OCI-M2 (cell line): ENCODE results near the gene FHAD1.

Source experiments
- DNase-seq: peaks from one replicate; lab custom pipeline; 2025; ENCODE audit not compliant: unreplicated experiment; lab: John Stamatoyannopoulos, UW

FHAD1 gene

DNA sequence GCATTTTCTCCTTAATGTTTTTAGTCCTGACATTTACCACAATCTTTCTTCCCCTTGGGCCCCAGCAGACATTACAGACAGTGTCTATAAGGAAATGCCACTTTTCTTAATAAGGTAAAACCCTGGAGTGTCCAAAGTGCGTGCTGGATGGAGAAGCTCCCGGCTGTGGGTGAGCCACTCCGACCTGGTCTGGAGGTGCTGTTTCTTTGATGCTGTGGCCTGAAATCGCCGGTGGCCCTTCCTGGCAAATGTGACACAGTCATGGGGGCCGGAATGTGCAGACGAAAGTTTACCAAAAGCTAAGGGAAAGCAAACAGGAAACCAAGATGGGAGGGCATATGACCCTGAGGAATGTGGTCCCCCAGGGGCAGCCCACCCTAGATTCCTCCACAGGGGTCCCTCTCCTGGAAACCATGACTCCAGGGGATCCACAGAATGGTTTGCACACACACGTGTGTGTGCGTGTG lies 77.9 kb downstream of the FHAD1 start:
- DNase-seq, result no peak

DNA sequence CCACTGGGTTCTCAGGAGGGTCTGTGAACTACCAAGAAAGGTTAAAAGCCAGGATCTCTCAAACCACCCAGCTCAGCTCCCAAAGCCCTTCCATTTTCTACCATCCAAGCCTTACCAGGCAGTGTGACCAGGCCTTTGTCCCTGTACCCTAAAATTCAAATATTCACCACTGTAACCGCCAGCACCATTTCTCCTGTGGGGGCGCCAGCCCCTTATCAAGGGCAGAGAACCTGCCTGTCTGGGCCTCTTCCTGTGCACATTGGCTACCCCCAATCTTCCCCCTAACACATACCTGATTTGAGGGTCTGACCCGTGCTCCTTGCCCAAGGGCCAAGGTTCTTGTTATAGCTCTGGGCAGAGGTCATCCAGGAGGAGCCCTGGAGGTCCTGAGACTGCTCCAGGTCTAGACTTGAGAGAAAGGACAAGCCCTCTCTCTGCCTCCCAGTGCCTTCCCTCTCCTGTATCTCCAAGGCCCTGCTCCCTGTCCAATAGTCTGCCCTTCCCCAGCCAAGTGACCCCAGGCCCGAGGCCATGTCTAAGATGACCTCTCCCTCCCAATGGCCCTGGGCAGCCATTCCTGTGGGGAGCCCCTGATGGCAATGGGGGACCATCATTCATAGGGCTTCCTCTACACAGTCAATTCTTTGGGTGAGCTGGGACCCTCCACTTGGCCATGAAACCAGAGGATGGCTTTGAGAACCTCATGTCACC lies 78.5 kb downstream of the FHAD1 start:
- DNase-seq, result no peak

DNA sequence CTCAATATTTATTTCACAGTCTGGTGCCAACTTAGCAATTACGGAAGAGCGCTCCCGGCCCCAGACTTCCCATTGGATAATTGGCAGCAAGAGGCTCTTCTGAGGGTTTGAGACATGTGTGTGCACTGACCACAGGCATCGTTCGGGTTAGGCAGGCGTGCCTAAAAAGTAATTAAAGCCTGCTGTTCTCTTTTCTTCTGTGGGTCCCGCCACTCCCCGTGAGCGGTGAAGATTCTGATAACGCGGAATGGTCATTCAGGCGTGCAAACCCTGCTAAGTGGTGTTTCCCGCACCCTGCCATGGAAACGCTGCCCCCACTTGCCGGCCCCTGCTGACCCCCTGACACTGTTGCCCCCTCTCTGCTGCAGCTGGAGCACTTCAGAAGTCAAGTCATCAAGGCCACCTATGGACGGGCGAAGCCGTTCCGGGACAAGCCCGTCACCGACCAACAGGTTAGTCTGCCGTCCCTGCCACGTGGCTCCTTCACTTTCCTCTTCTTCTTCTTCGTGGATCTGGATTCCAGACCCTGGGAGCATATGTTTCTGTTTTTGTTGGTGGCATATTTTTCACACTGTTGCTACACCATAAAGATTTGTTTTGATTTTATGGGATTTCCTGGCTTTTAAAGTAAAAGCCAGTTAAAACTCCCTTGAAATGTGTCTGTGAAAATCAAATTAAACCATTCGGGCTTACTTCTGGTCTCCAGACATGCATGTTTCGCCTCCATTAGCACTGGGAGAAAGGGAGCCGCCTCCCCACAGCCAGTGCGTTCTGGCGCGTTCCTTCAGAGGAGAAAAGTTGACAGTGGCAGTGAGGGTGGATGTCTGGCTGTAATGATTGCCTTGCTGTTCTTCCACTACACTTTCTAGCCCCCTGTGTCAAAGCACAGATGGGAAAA lies 79.9 kb downstream of the FHAD1 start:
- DNase-seq, result no peak

DNA sequence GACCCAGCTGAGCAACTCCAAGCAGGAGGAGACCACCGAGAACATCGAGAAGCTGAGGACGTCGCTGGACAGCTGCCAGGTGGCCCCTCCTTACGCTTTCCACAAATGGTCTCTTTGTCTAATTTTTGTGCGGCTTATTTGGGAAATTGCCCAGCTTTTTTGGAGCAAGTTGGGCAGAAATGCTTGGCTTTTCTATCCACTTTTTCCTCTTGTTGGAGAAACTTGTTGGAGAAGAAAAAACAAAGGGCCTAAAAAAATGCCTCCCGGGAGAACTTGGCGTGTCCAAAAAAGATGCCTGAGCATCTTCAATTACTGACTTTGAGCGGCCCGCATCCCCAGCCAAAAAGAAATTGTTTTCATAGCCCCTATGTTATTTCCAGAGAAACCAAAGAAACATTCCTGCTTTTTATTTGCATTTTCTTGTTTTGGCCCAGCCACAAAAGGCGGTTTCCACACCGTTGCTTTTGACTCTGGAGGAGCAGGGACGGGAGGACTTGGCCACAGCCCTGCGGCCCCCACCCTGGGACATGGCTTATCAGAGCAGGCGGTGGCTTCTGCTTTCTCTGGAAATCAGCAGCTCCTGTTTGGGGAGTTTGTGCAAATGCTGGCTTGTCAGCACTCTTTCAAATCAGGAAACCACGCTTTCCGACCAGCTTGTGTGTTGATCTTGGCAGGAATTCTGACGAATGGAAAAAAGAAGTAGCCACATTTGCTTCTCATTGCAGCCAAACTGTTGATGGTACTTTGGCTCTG lies 81.5 kb downstream of the FHAD1 start:
- peak; percentile 19 for DNase-seq

DNA sequence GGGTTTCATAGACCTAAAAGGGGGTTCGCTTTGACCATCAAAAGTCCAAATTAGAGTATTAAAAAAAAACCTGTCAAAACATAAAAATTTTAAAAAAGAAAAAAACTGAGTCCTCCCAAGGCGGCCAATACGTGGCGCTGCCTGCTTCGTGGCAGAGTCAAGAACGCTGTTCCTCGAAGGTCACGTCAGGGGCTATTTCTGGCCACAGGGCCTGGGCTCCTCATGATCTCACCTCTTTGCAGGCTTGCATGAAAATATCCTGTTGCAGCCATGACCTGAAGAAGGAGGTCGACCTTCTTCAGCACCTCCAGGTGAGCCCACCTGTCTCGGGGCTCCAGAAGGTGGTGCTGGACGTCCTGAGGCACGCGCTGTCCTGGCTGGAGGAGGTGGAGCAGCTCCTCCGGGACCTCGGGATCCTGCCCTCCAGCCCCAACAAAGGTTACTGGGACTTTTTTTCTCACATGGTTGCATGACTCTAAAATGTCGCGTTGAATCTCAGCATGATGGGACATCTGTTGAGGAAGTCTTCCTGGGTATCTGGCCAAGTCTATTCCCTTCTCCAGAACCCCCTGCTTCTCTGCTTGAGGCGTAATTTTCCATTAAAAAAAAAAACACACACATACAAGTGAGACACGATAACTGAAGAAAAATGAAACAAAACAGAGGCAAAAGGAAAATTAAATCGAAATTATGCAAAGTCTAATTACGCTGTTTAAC lies 82.2 kb downstream of the FHAD1 start:
- DNase-seq, result no peak

DNA sequence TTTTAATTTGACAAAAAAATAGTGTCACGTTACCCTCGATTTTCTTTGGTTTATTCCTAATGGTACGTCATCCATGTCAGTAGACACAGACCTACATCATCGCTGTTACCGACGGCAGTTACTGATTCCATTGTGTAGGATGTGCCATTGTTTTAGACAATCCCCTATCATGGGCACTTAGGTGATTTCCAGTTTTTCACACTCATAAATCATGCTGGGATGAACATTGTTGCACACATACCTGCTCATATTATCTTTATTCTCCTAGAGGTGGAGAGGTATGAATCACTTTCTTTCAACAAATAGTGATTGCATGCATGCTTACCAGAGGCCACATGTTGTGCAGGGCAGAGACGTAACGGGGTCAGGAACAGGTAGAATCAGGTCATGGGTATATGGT lies 83.0 kb downstream of the FHAD1 start:
- no peak for DNase-seq

DNA sequence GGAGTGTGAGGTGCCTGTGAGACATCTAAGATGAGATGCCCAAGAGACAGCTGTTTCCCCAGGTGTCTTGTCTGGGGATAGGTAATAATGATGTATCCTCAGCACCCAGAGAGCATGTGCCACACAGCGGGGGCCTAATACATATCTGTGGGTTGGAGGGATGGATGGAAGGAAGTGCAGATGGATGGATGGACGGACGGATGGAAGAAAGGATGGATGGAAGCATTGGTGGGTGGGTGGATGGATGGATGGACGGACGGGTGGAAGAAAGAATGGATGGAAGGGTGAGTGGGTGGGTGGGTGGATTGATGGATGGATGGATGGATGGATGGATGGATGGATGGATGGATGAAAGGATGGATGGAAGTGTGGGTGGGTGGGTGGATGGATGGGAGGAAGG lies 84.2 kb downstream of the FHAD1 start:
- DNase-seq, result no peak

DNA sequence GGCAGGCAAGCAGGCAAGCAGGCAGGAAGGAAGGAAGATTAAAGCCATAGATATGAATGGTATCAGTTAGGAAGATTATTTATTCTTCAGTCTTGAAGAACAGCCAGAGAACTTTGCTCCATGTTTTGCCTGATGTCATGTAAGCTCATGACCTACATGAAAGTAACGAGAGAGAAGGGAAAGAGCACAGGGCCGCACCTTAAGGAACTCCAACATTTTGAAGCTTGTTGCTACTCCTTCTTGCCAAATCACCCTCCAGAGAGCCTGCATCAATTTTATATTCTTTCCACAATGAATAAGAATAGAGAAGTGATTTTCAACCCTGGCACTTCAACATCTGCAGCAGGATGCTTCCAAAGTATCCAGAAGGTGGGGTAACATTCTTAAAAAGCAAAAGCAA lies 84.7 kb downstream of the FHAD1 start:
- no peak for DNase-seq

DNA sequence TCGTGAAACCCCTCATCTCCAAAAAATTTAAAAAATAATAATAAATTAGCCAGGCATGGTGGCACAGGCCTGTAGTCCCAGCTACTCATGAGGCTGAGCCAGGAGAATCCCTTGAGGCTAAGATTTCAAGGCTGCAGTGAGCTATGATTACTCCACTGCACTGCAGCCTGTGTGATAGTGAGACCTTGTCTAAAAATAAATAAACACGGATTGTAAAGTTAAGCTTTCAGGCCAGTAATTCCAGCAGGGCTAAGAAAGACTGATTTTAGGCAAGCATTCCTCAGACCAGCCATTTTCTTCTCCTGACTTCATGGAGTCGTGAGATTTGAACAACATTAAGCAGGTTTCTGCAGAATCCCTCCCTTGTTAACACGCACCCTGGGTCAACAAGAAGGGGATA lies 85.5 kb downstream of the FHAD1 start:
- no peak for DNase-seq

DNA sequence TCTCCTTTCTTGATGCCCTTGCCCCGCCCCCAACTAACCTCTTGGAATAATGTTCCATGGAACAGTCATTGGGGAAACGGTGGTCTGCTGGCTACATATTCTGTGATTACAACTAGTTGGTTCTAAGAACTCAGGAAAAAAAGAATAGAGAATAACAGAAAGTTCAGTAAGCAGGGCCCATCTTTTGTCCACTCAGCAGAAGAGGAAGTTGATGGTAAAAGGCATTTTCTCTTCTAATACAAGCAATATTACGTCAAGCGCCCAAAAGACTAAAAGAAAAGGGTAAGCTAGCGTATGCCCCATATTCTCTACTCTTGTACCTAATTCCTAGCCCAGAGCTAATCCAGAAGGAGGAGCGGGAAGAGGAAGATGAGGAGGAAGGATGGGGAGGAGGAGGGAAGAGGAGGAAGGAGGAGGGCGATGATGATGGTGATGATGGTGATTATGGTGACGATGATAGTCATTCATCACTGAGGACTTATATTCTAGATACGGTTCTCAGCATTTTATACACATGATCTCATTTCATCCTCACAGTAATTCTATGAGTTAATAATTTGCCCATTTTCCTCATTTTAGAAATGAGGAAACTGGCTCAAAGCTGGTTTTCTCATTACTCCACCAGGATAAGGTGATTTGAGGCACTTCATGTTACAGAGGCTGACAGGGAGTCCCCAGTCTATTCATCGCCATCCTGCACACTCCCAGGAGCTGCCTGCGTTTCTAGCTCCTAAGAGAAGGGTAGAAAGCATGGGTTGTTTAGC lies 86.1 kb downstream of the FHAD1 start:
- DNase-seq, result no peak

DNA sequence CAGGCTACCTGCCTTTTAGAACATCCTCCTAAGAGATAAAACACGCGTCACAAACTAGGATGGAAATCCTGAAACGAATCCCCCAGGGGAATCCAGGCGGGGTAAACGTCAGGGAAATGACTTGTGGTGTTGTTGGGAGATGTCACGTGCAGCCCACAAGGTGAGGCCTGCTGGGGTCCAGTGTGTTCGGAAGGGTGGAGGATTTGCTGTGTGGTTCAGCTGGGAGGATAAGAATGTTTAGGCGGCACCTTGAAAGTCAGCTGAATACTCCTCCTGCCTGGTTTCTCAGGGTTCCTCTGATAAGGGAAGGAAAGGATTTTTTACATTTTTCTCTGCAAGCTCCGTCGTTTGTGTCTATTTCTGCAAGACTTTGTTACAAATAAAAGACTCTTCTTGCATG lies 88.0 kb downstream of the FHAD1 start:
- DNase-seq, result no peak

DNA sequence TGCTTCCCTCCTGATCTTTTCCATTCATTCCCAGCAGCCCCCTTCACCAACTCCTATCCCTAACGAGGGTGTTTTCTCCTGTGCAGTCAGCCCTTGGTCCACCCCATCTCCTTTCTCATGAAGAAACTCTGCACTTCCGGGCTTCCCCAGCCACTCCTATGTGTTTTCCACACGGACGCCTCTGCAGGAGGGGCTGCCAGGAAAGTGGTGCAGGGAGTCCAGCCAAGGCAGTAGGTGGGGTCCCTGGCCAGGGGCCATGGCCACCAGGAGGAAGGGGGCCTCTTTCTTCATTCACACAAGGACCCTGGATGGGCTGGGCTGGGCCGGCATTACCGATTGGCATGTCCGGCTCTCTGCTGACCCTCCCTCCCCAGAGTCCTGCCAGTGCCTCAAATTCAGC lies 89.8 kb downstream of the FHAD1 start:
- no peak for DNase-seq

DNA sequence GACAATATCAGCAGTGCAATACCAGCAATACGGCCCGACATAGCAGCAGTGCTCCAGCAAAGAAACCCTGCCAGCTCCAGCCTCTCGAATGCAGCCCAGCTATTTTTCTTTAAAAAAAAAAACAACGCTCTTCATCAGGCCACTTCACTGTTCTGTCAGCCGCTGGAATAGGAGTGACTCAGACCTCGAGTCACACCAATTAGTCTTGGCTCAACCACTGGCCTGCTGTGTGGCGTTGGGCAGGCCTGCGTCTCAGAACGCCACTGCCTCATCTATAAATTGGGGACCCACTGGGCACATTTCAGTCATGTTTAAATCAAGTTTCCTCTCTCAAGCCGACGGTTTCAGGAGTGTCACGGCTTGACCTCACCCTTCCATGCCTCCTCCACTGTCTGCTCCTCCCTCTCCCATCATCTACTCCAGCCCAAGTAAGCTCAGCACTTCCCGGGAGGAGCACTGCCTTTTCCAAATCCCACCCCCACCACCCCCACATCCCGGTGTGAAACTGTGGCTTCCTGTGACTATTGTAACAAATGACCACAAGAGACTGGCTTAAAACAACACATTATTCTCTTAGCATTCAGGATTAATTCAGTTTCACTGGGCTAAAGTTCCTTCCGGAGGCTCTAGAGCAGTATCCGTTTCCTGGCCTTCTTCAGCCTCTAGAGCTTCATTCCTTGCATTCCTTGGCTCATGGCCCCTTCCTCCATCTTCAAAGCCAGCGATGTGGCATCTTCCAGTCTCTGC lies 90.8 kb downstream of the FHAD1 start:
- DNase-seq, result no peak

DNA sequence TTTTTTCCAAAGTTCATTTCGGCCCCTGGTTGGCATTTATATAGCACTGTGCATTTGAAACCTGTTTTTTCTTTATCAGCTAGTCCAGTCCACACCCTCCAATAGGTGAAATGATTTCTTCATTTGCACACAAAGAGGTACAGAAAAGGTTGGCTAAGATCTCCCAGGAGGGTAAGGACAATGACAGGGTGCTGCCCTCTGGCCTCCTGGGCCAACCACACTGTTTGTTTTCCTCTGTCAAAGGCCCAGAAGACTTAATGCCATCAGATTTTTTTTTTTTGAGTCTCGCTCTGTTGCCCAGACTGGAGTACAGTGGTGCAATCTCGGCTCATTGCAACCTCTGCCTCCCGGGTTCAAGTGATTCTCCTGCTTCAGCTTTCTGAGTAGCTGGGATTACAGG lies 92.5 kb downstream of the FHAD1 start:
- DNase-seq, result no peak

DNA sequence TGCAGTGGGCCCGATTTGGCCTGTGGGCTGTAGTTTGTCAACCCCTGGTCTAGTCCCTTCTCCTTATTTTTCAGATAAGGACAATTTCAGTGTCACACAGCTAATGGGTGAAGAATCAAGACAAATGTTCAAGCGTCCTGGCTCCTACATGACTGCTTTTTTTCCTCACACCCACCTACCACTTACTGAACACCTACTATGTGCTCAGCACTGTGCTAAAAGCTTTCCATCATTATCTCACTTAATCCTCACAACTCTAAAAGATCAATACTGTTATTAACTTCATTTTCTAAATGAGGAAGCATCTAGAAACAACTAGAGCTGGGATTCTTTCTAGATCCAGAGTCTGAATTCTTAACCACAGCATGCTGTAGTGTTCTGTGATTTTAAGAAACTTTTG lies 94.2 kb downstream of the FHAD1 start:
- no peak for DNase-seq

DNA sequence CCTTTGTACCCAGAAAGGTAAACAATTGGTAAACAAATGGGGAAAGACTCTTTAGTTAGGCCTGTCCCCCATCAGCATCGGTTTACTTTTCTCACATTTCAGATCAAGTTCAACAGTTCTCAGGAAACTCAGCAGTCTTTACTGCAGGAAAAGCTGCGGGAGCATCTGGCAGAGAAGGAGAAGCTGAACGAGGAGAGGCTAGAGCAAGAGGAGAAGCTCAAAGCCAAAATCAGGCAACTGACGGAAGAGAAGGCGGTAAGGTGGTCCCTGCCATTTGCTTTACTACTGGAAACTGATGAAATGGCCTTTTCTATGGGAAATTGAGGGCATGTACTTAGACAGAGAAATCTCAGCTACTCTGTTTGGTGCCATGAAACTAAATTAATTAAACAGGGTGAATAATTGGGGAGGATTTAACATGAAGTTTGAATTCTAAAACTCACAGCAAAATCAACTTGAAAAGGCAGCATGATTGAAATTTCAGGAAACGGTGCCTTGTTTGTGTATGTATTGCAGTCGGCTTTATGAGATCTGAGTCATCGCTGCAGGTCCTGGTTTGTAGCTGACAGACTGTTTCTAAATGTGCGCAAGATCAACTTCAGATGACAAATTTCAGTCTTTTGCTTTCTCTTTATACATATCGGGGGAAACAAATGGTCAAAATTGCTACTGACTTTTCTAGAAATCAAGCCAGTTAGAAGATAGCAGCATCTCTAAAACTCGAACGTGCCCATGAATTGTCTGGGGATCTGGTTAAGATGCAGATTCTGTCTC lies 94.8 kb downstream of the FHAD1 start:
- DNase-seq, result no peak

DNA sequence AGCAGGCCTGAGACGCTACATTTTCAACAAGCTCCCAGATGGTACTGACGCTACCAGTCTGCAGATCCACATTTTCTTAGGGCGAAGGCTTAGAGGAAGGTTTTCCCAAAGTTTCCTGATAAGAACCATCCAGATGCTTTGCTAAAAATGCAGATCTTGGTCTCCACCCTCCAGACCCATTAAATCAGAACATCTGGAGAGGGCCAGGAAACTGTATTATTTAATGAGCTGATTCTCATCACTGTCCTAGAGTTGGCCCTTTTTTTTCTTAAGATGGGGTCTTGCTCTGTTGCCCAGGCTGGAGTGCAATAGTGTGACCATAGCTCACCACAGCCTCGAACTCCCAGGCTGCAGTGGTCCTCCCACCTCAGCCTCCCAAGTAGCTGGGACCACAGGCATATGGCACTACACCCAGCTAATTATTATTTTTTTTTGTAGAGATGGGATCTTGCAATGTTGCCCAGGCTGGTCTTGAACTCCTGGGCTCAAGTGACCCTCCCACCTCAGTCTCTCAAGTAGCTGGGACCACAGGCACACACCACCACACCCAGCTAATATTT lies 95.5 kb downstream of the FHAD1 start:
- DNase-seq, result no peak

DNA sequence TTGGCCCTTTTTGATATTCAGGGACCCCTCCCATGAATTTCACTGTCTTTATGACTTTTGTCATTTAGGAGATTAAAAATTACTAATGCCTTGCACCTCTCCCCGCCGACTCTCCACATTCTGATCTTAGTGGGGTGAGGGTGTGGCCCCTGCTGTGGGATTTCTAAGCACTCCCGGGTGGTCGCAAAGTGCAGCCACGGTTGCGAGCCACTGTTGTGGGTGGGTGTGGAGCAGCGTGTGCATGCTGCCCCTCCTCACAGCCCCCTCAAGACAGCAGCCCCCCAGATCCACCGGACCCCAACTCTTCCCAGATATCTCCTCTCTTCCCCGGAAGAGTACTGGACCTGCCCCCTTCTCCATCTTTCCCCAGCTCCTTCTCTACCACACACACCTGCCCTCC lies 96.1 kb downstream of the FHAD1 start:
- no peak for DNase-seq

DNA sequence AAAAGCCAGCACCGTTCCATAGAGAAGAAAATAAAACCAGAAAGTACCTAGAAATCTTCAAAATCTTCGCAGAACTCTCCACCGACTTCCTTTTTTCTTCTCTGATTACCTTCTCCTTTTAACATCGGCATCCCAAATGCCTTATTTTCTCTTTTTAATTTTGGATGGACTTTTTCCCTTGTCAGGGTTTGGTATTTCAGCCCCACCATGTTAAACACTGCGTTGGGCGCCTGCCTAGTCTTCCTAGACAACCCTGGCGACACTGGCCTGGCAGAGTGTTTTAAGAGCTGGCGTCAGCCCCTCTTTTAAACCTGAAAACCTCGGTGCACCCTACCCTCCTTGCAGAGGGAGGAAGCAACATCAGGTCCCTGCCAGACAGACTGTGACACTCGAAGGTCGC lies 96.7 kb downstream of the FHAD1 start:
- DNase-seq, result no peak
